Esophagus squamous epithelium (tissue), 4 donors: ENCODE measurements around the gene UPK2.

Source experiments
- POLR2A ChIP-seq, 4 donors: fragments of 450-650 bp; IDR thresholded peaks; one replicate each; pipeline ENCODE4 v1.6.1; 2017; ENCODE audit warnings: antibody characterized with exemption in 4 of 4, mild to moderate bottlenecking in 4 of 4, moderate library complexity in 3 of 4
- TF ChIP-seq, protein P1 (sequence below), 6 experiments: fragments of 450-650 bp in 4 of 6; fragments of 200-600 bp in 2 of 6; sonication (generic) in 2 of 6; IDR thresholded peaks; one replicate each; pipeline ENCODE4 v1.5.1; 2016 to 2019; ENCODE audit warnings: antibody characterized with exemption in 6 of 6, mild to moderate bottlenecking in 4 of 6, moderate library complexity in 4 of 6

DNA sequence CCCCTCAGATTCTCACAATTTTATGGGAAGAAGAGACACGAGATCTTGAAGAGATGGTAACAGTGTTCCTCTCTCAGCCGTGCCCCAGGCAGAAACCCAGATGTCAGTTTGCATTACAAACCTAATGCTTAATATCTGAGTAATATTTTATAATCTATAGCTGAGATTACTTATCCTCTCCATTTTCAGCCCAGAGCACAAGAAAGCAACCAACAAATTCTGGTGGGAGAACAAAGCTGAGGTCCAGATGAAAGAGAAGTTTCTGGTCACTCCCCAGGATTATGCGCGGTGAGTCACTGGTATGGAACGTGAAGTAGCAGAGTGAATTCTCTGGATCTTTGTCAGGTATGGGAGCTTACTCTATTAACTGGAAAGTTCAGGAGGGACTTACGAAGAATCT lies 42.7 kb downstream of the UPK2 start:
- no peak for TF ChIP-seq POLR2A (IDR thresholded peaks at IDR 0.05)
- TF ChIP-seq, protein P1, sequence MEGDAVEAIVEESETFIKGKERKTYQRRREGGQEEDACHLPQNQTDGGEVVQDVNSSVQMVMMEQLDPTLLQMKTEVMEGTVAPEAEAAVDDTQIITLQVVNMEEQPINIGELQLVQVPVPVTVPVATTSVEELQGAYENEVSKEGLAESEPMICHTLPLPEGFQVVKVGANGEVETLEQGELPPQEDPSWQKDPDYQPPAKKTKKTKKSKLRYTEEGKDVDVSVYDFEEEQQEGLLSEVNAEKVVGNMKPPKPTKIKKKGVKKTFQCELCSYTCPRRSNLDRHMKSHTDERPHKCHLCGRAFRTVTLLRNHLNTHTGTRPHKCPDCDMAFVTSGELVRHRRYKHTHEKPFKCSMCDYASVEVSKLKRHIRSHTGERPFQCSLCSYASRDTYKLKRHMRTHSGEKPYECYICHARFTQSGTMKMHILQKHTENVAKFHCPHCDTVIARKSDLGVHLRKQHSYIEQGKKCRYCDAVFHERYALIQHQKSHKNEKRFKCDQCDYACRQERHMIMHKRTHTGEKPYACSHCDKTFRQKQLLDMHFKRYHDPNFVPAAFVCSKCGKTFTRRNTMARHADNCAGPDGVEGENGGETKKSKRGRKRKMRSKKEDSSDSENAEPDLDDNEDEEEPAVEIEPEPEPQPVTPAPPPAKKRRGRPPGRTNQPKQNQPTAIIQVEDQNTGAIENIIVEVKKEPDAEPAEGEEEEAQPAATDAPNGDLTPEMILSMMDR (IDR thresholded peaks at IDR 0.05), result no peak
